ENCODE data around the gene KDSR.

The KDSR gene

GRCh38 chr18:63367053-63367953 lies at the start of gene KDSR:
Gene KDSR, minus strand, starts transcription at chr18:63367206. Its CDS starts 88 bp downstream, at chr18:63367118.
- DNase-seq (ENCODE audit: low read depth), result peak; percentile 64

- no peak for DNase-seq (ENCODE audit: low read depth)
Observed at GRCh38 chr18:63412953-63413352, 45.9 kb upstream of the KDSR start.

GRCh38 chr18:63410792-63411191 lies 43.8 kb upstream of the KDSR start:
- no peak for DNase-seq (ENCODE audit: low read depth)

- DNase-seq (ENCODE audit: low read depth), result no peak
Observed at GRCh38 chr18:63409301-63409700, 42.3 kb upstream of the KDSR start.

- no peak for DNase-seq (ENCODE audit: low read depth)
Observed at GRCh38 chr18:63407734-63408133, 40.7 kb upstream of the KDSR start.

GRCh38 chr18:63405986-63406385 lies 39.0 kb upstream of the KDSR start:
- DNase-seq (ENCODE audit: low read depth), result no peak

- no peak for DNase-seq (ENCODE audit: low read depth)
Observed at GRCh38 chr18:63402246-63403162, 35.5 kb upstream of the KDSR start.

- DNase-seq (ENCODE audit: low read depth), result no peak
Observed at GRCh38 chr18:63399300-63399699, 32.3 kb upstream of the KDSR start.

GRCh38 chr18:63397349-63397748 lies 30.3 kb upstream of the KDSR start:
- no peak for DNase-seq (ENCODE audit: low read depth)

GRCh38 chr18:63395503-63395902 lies 28.5 kb upstream of the KDSR start:
- no peak for DNase-seq (ENCODE audit: low read depth)

- no peak for DNase-seq (ENCODE audit: low read depth)
Observed at GRCh38 chr18:63394954-63395353, 27.9 kb upstream of the KDSR start.

- no peak for DNase-seq (ENCODE audit: low read depth)
Observed at GRCh38 chr18:63387861-63388260, 20.9 kb upstream of the KDSR start.

GRCh38 chr18:63382843-63383242 lies 15.8 kb upstream of the KDSR start:
- DNase-seq (ENCODE audit: low read depth), result no peak

GRCh38 chr18:63379639-63379962 lies 12.6 kb upstream of the KDSR start:
- no peak for DNase-seq (ENCODE audit: low read depth)

GRCh38 chr18:63378919-63379638 lies 12.1 kb upstream of the KDSR start:
- DNase-seq (ENCODE audit: low read depth), result no peak

- no peak for DNase-seq (ENCODE audit: low read depth)
Observed at GRCh38 chr18:63377275-63377980, 10.4 kb upstream of the KDSR start.

GRCh38 chr18:63376538-63376937 lies 9.5 kb upstream of the KDSR start:
- DNase-seq (ENCODE audit: low read depth), result no peak

- no peak for DNase-seq (ENCODE audit: low read depth)
Observed at GRCh38 chr18:63374540-63374939, 7.5 kb upstream of the KDSR start.

- no peak for DNase-seq (ENCODE audit: low read depth)
Observed at GRCh38 chr18:63373161-63373560, 6.2 kb upstream of the KDSR start.

GRCh38 chr18:63368611-63369010 lies 1.6 kb upstream of the KDSR start:
- DNase-seq (ENCODE audit: low read depth), result no peak

- peak; percentile 45 for DNase-seq (ENCODE audit: low read depth)
Observed at GRCh38 chr18:63366213-63367052, 573 bp downstream of the KDSR start.
